Renal cortex interstitium (tissue), 15 donors: Measurements from ENCODE around the gene FNDC8. TPM values are rescaled to one million over a fixed set of nuclear protein-coding genes. Genes with fewer than 3 reads are reported as not detected.
A peak's percentile ranks its signal among the peaks of the same experiment; 100 is the strongest.

Source experiments
- DNase-seq, 11 donors: peaks; one replicate each; pipeline ENCODE4 v3.0.0-alpha.2; 2013; ENCODE audit warnings: low read depth in 9 of 11, low spot score in 4 of 11; ENCODE audit errors: extremely low read depth in 1 of 11
- long read RNA-seq, 16 experiments: transcript quantifications; one replicate each; lab custom pipeline, GENCODE V29; 2026
- polyA plus RNA-seq, 3 donors: library from polyadenylated mRNA; unstranded; fragments of 120-200 nt; gene quantifications; one replicate each; pipeline ENCODE4 v1.2.1, GENCODE V29; 2013; ENCODE audit not compliant: insufficient read length in 3 of 3

Gene FNDC8
- polyA plus RNA-seq = under 1 TPM in 2 of 3 donors, not detected in 1; 0.27 to 0.28 TPM
- long read RNA-seq, donor 1 = 0 reads
- long read RNA-seq, donor 2 = 0 reads
- long read RNA-seq, donor 3 = 0 reads
- long read RNA-seq, donor 4, partial matches to known transcripts = 0 of 5 reads
- long read RNA-seq, donor 4, other reads (novel, unspliced or antisense) = 5 of 5 reads
- long read RNA-seq, donor 5 = 0 reads
- long read RNA-seq, donor 6 = 0 reads
- long read RNA-seq, donor 7 = 0 reads
- long read RNA-seq, donor 8 = 0 reads
- long read RNA-seq, donor 9, partial matches to known transcripts = 6 of 6 reads
- long read RNA-seq, donor 9, other reads (novel, unspliced or antisense) = 0 of 6 reads
- long read RNA-seq, donor 10 = 0 reads
- long read RNA-seq, donor 11 = 0 reads
- long read RNA-seq, donor 12 = 0 reads
- long read RNA-seq, donor 13 = 0 reads
- long read RNA-seq, donor 14 = 0 reads
- long read RNA-seq, donor 15 = 0 reads
- long read RNA-seq, donor 16 = 0 reads

DNA sequence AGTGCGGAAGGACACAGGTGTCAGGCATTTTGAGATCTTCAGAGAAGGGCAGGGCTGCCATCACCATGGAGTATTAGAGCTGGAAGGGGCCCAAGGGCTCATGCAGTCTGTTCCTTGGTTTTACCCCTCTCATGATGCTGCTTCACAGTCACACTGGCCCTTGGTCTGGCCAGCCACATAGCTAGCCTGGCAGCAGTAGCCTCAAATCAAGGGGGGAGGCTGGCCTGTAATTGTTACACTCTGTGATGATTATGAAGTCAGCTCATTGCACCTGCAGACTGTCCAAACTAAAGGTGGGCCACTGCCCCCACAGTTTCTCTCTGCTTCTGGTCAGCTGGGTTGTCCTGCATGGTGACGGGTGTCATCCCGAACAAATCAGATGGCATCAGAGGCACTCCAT, at the start of gene FNDC8:
TSS of gene FNDC8 (plus strand) at position 301 of the 400 bp plus-strand sequence. CDS start at position 380, 79 bp downstream.
- DNase-seq = no peak

DNA sequence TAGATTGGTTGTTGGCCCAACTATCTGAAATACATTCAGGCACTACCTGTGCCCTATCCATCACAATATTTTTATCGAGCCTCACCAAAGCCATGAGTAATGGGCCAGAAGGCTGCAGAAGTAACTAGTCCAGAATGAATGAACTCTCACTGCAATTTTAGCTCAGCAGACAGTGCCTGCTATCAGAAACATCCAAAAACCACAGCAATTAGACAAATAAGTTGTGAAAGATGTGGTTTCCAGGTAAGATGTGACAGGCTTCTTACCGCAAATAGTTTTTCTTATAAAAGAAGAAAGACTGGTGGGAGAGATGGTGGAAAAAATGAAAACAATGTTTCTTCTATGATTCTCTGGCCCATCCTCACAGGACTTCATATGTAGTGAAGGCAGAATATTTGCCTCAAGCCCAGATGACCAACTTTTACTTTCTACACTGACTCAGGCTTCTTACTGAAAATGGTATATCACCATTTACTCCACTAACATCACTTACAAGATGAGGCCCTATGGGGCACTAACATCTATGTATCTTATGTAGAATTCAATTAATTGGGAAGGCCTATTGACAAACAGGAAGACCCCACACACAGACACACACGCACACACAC, 48.1 kb upstream of the FNDC8 start:
- no peak for DNase-seq

DNA sequence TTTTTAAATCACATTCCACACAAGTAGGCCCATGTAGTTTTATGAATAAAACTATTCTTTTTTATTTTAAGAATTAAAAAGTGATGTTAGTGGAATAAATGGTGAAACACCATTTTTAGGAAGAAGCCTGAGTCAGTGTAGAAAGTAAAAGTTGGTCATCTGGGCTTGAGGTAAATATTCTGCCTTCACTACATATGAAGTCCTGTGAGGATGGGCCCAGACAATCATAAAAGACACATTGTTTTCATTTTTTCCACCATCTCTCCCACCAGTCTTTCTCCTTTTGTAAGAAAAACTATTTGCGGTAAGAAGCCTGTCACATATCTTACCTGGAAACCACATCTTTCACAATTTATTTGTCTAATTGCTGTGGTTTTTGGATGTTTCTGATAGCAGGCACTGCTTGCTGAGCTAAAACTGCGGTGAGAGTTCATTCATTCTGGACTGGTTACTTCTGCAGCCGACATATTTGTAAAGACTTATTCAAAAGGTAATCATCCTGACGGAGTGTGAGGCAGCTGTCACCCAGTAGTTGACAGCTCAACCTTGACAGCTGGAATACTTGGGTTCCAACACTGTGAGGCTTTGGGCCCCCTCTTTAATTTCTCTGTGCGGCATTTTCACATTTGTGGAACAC, 47.3 kb upstream of the FNDC8 start:
- no peak for DNase-seq

DNA sequence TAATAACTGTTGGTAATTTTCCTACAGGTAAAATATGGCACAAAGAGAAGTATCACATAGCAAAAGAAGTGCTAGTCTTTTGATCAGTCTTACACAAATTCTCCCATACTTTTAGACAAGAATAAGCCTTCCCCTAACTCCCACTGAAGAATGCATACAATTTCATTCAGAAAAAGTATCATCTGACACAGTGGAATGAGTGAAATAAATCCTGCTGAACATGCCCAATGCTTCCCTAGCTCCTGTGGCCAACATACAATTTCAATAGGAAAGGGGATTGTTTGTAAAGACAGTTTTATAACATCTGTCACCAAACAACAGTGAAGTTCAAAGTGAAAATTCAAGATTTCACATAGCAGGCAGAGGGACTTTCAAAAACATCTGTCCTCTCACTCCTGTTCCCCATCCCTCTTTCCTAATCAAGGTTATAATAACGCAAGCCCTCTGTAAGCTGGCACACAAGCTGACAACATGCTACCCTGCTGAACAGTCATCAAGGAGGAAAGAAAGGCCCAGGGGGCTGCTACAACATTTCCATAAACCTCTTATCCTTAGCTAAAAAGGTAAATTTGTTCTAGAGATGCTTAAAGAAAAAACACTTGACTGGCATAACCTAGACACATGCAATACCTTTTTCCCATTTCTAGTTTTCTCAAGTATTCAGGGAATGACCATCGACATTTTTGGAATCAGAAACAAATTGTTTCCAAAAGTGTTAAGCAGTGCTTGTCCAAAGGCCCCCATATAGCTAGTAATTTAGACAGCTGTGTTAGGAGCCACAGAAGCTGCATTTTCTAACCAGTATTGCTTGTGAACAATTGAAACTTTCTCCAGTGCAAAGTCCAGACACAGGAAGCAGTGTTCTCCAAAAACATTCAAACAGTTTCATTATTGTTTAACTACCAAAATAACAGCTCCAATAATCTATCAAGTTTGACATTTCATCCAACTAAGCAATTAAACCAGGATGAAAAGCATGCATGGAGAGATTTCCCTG, 46.4 kb upstream of the FNDC8 start:
- DNase-seq = no peak

DNA sequence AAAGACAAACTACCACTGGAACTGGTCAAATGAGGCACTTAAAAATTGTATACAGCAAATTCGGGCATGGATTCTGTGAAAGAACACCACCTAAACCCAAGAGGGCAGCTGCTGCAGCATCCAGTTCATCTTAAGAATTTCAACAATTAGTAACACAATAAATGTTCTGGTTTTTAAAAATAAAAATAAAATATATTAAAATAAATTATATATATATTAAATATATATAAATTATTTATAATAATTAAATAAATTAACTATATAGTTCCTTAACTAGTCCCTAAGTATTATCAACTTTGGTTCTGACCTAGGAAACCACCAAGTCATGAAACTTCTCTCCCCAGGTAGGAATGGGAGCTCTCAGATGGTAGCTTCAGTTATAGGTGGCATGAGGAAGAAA, 44.5 kb upstream of the FNDC8 start:
- no peak for DNase-seq

DNA sequence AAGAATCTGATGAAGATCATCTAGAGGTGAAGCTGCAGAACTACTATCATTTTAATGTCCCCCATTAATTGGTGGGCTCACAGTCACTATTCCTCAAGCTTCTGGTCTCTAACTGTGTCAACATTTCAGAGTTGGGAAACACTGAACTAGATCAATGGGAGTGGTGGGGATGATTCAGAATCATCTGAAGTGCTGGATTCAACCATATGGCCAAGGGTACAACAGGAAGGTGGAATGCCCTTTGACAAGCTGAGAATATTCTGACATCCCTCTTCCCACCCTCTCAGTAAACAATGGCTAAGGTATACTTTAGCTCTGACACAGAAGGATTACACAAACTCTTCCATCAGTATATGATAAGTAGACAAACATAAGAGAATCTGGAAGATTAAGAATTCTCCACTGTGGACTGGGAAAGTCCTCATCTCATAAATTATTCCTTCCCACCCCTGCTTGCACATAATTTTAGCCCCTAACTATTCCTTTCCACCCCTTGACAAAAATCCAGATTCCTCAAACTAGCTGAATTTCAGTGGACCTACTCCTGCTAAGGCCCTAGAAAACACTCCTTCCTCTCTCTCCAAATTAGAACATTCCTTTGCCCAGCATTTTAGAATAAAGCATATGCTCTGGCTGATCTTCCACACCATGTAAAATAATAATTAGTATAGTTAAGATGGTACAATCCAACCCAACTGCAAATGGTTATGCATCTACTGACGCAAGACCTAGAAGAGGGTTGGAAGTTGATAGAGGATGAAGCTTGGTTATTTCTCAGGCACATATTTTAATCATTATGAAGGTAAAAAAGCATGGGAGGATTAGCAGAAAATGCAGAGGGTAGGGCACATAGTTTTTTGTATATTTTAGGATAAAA, 41.6 kb upstream of the FNDC8 start:
- DNase-seq = no peak

DNA sequence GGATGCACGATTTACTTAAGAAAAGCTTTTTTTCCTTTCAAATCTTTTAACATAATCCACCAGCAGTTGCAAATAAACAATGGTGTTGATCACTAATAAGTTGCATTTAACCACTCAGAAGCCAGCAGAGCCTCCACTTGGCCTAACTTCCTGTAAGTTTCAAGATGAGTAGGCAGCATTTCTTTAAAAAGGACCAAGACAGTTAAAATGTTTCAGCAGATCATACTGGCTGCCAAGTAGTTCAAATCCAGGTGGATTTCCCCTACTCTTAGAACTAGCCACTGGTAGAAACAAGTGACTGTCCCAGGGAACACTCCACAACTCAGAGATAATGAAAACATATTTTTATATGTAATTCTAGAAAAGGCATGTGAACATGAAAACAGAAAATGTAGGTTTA, 40.9 kb upstream of the FNDC8 start:
- no peak for DNase-seq

DNA sequence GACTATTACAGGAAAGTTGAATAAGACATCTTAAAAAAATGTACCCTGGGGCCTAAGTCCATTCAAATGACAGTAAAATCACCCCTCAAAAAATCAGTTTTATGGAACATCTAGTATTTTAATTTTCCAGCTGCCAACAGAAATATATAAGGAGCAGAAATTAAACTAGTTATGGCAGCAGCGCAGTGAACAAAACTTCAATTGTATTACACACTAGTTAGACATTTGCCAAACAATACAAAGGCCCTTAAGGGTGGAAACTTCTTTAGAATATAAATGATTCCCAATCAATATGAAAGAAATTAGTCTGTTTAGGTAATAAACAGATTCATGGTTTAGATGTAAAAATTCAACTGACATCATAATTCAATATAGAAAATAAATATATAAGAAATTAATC, 39.8 kb upstream of the FNDC8 start:
- no peak for DNase-seq

DNA sequence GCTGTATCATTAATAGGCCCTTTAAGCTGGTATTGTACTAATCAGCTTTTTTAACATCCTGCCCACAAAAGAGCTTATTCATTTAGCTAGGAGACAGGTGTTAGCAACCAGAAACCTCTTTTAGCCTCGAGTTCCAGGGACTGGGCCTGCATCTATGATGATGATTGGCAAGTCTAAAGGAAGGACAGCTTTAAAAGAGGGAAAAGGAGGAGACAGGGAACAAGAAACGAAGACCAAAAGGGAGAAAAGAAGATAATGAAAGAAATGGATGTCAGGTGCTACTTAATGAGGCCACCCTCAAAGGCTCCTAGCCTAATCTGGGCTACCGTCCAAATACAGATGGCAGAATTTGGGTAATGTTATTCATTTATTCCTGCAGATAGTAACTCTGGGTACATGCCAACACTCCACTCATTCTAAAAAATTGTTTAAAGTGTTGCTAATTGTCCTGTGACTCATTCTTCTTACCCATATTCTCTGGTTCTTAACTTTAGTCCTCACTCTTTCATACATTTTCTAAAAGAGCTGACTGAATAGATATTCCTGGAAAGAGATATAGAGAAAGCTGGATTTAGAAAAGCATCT, 39.2 kb upstream of the FNDC8 start:
- DNase-seq = no peak

DNA sequence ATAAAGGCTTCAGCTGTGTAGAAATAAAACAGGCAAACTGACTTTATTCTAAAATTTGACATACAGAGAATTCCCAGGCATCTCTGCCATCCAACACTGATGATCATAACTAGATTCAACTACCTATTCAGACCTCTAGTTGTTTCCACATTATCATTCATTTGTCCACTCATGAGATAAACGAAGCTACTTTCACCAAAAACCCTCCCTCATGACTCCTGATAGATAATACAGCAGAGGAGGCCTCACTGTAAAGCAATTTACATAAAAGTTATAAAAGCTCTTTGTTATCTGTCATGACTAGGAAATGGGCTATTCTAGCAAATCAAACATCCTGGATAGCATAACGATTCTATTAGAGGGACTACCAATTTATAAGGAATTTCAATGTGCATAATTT, 38.3 kb upstream of the FNDC8 start:
- no peak for DNase-seq

DNA sequence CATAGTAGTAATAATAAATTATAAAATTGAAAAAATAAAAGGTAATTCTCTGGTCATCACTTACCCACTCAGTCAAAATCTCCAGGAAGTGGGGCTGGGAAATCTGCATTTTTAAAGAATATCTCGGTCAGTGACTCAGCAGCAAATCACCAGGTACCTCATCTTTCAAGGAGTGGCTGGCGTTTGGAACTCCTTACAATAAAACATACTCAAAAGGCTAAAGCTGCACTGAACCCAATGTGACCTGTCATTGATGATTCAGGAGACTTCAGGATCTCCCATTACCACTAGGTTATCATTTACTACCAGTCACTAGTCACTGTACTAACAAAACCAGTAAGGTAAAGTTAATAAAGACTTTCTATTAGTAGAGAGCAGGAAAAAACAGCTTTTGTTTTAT, 36.4 kb upstream of the FNDC8 start:
- DNase-seq = no peak

DNA sequence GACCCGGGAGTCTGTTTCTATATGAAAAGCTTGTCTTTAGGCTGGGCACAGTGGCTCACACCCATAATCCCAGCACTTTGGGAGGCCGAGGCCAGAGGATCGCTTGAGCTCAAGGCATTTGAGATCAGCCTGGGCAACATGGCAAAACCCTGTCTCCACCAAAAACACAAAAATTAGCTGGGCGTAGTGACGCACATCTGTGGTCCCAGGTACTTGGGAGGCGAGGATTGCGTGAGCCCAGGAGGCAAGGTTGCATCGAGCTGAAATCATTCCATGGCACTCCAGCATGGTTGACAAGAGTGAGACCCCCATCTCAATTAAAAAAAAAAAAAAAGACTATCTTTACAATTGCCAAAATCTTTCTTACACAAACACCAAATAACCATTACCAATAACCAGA, 35.3 kb upstream of the FNDC8 start:
- no peak for DNase-seq

DNA sequence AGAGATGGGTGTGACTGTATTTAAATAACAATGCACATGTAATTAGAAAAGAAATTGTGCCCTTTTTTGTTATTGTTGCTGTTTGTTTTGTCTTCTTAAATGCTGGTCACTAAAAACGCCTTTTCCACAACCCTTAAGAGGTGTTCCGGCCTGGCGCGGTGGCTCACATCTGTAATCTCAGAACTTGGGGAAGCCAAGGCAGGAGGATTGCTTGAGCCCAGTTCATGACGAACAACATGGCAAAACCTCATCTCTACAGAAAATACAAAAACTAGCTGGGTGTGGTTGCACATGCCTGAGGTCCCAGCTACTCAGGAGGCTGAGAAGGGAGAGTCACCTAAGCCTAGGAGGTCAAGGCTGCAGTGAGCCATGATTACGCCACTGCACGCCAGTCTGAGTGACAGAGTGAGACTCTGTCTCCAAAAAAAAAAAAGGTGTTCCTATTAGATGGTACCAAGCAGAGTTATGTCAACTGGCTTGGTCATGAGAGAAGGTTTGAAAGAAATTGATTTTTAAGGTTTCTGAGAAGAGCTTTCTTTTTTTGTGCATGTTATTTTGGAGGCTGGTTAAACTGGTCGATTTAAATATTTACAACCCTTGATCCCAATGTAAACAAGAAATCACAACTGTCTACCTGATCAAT, 34.4 kb upstream of the FNDC8 start:
- no peak for DNase-seq

DNA sequence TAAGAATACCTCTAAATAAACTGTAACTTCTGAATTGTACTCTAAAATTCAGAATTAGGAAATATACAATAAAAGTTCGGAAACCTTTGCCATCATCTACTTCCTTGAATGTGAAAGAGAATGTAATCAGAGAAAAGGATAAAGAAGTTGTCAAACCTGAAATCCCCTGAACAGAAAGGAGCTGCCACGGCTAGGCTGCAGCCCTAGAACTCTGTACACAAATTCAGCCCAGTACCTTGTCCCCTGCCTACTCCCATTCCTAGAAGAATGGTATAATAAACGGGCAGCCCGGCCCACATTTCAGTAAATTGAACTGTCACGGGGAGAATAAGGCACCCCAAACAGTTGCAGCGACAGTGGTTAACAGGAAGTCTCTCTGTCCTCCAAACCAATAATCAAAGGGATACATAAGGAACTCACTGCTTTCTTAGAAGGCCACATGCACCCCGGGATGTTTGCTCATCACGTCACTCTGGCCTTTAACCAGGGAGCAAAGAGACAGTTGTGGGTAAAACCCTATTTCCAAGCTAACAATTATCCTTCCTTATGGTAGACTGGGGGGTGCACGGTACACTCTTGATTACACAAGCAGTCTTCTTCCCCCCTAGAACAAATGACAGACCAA, 33.6 kb upstream of the FNDC8 start:
- DNase-seq = peak in 3 of 11 donors; percentile 17 to 28 (median 27)

DNA sequence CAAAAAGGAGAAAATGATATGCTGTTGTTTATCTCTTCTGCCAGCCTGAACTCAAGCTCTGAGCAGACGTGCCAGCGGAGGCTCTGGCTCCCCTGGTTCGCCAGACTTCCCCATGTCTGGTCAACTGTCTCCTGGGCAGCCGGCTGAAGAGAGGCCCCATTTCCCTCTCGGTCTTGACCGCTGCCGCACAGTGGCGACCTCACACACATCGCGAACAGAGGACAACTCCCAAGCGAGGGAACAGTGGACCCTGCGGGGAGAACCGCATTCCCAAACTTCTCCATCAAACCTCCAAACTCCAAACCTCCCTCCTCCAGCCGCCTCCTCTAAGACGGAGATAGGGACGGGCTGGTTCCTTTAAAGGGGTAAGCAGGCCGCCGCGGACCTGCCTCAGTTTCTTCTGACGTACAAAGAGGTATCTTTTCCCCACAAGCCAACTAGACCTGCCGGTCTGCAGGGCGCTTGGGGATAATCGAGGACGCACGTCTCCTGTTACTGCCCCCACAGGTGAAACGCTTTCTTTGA, 33.0 kb upstream of the FNDC8 start:
- DNase-seq = peak in 8 of 11 donors; percentile 28 to 43 (median 35)

DNA sequence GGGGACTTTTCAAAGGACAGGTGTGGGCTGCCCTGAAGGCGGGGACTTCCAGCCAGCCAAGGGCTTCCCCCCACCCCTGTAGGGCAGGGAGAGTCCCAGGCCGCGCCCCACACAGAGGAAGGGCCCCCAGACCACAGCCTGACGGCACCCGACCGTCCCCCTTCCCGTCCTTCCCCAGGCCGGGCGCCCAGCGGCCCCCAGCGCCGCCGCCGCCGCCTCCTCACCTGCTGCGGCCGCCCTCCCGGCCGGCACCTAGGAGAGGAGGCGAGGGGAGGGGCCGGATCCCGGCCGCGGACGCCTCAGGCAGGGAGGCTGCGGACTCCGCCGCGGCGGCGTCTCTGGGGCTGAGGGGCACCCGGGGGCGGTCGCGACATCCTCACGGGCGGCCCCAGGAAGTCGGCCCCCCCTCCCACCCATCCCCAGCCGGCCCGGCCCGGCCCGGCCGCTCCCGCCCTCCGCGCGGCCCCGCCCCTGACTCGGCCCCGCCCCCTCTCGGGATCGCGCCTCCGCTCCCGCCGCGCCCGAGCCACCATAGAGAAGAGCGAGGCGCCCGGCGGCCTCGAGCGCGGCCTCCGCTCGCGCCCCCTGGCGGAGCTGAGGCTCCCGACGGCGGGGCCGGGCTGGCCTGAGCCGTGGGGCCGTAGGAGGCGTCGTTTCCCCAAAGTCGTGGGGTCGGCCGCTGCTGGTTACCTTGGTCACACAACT, 32.4 kb upstream of the FNDC8 start:
- peak in 10 of 11 donors; percentile 60 to 84 (median 81) for DNase-seq
